Measurements from ENCODE around the gene APEX1. TPM values are rescaled to one million over a fixed set of nuclear protein-coding genes. Genes with fewer than 3 reads are reported as not detected.
"Not testable (repeated sequence)": the region's sequence is repeated elsewhere in the genome, so short reads cannot be mapped to it uniquely, and the experiment has no call there.

APEX1 gene
- total RNA-seq, 1 donor from 2014 or later, result 129 TPM

DNA sequence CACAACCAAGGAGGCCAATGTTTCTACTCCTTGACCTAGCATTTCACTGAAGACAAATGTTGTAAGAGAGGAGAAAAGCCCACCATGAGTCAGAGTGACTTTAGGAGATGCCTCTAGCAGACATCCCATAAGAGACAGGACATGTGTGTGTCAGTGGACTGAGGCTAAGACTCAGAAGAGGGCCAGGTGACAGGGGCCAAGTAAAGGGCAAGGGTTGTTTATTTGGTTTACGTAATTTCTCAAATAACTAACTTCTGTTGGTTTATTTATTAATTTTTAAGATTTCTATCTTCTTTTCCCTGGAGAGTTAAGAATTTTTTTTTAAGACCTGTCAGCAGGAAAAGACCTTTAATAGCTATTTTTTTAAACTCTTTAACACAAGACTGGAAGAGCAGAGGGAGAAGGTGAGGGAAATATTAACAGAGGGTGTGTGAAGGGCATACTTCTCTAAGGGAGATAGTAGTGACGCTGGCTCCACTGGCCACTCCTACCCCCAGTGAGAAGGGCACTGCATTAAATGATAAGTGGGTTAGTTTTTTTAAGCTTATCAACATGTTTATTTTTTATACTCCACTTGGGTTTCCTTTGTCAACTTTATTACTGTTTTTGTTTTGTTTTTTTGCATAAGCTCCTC lies 17.6 kb downstream of the APEX1 start:
- DNase-seq (ENCODE audit: low spot score), result peak; percentile 29

DNA sequence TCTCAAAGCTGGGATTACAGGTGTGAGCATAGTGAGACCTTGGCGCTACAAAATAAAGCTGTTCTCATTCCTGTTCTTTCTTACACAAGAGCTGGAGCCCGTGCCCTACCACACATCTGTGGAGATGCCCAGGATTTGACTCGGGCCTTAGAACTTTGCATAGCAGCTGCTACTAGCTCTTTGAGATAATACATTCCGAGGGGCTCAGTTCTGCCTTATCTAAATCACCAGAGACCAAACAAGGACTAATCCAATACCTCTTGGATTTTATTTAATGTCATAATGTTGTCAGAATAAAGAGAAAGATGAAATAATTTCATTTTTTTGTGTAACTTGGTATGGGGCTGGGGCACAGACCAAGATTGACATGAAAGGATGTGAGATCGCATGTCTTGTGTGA lies 21.8 kb downstream of the APEX1 start:
- no peak for DNase-seq (ENCODE audit: low spot score)

DNA sequence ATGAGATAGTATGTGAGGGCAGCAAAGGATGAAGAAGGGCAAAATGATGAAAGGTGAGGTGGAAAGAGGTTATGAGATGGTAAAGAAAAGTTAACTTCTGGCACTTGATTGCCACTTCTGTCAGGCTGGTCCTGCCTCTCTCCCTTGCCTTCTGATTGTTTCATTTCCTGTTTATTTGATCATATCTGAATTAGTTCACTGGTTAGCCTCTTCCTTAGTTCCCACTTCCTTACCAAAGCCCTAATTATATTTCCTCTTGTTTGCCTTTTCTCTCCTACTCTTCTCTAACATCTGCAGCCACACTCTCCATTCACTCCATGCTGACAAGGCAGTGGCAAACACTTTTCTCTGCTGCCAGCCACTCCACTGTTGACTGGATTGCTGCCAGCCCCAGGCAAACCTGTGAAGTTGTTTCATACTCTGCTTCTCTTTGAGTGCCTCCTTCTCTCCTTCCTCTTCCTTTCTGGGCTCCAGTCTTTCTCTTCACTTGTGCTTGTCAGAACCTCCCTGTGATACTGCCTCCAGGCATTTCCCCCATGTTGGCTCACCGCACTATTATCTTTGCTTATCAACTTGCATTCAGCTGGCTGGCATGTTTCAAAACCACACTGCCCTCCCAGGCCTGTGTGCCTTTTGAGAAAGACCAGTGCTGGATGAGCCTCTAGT lies 22.3 kb downstream of the APEX1 start:
- no peak for DNase-seq (ENCODE audit: low spot score)

DNA sequence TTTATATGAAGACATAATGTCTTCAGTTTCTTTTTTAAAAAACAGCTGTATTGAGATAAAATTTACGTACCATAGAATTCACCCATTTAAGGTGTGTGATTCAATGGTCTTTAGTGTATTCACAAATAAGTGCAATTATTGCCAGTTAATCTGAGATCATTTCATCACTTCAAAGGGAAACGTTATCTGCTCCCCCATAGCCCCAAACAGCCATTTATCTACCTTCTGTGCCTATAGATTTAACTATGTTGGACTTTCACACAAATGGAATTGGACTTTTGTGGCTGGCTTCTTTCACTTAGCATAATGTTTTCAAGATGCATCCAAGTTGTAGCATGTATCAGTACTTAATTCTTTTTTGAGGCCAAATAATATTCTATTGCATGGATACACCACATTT lies 23.9 kb downstream of the APEX1 start:
- no peak for DNase-seq (ENCODE audit: low spot score)

DNA sequence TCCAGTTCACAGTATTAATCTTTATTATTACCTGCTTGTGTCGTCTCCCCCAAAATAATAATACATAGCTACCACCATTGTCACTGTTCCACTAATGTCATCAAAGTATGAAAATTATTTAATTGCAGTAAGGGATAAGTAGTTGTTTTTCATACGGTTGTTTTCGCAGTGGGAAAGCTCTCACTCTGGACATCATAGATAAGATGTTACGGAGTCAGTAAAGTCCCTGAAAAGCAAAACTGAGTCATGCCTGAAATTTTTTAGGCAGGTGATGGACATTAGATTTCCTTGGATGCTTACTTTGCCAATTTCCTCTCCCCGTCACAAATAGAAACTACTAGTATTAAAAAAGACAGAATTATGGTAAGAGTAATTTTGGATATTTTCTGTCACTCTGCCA lies 27.4 kb downstream of the APEX1 start:
- no peak for DNase-seq (ENCODE audit: low spot score)

DNA sequence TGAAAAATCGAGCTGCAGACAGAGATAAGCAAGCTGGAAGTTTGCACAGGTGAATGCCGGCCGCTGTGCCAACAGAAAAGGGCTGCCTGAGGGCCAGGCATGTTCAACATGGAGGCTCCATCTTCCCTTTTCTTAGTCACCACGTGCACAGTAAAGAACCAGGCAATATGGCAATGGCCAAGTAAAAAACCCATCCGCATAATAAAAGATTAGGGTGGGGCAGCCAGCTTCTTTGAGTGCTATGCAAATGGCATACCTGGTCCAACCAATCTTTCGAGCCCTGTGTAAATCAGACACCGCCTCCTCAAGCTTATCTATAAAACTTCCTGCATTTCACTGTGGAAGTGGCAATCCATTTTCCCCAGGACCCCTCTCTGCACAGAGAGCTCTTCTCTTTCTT lies 30.9 kb downstream of the APEX1 start:
- DNase-seq (ENCODE audit: low spot score), result no peak

DNA sequence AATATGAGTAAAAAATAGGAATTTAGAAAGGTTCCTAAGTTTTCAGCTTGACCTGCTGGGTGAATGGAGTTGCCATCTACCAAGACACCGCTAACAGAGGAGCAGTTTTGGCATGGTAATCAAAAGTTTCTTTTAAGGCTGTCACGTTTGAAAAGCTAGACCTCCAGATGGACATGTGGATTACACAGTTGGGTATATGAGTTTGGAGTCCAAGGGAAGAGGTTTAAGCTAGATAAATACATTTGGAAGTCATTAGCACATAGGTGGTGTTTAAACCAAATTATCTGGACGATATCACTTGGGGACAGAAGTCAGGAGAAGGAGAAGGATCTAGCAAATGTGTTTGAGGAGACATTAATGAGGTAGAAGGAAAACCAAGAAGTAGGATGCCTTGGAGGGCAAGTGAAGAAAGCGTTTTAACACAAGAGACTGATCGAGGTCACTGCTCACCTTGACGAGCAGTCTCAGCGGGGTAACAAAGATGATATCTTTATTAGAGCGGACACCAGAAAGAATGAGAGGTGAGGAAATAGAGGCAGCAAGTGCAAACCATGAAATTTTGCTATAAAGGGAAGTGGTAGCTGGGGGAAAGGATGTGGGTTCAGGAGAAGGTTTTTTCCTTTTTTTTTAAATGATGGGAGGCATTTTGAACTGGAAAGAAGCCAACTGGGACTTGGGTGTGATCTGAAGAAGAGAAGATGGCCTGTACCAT lies 31.8 kb downstream of the APEX1 start:
- no peak for DNase-seq (ENCODE audit: low spot score)

DNA sequence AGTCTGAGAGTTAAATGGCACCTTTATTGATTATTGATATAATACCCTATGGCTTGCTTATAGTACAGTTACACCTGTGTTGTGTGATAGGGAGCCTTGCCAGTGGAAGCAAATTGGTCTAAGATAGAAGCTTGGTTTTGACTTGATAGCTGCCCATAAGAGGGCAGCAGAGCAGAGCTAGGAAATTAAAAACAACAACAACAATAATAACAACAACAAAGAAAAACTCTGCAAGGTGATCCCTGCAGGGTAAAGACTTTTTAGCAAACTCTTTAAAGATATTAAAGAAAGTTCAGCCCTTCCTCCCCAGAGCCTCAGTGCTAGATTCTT lies 32.3 kb downstream of the APEX1 start:
- no peak for DNase-seq (ENCODE audit: low spot score)

DNA sequence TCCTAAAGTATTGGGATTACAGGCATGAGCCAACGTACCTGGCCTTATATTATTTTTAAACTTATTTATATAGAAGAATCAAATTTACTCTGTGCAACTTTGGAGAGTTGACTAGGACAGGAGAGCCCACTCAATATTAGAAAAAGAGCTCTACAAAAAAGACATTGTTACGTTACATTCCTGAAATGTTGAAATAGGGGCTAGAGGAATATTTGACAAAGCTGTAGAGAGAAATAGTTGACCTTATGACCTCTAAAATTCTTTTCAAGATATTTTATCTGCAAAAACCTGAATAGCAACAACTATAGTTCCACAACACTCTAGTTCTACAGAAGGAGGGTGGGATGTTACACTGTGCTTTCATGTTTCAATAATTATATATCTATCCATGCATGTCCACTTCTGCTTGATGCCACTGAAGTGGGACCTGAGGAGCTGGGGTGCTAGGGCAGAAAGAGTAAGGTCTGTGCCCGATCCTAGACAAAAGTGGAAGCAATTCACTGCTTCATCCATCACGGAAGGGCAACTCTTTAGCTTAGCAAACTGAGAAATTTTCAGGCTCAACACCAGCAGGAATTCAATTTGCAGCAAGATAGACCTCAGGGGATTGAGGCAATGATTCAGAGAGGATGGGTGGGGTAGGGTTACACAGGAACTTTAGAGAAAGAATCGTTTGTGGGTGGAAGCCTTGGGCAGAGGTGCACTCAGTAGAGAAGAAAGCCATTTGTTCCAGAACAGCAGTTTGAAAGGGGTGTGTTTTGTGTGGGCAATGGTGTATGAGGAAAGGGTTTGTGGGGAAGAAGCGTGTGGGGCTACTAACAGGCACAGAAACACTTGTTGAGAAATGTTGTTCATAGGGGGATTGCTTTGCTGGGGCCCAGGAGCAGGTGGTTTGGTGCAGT lies 34.3 kb downstream of the APEX1 start:
- DNase-seq (ENCODE audit: low spot score), result no peak

DNA sequence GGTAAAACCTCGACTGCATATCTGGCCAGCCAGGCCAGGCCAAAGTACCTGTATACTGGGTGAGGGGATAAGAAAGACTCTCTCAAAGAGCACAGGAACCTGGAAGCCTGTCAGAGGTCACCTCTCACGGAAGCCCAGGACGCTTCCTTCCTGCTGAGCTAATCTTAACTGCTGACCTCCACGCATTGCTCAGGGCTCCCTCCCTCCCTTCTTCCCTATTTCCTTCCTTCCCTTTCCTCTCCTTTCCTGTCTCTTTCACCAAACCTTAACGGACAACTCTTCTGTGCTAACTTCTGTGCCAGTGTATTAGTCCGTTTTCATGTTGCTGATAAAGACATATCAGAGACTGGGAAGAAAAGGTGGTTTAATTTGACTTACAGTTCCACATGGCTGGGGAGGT lies 35.5 kb downstream of the APEX1 start:
- no peak for DNase-seq (ENCODE audit: low spot score)

DNA sequence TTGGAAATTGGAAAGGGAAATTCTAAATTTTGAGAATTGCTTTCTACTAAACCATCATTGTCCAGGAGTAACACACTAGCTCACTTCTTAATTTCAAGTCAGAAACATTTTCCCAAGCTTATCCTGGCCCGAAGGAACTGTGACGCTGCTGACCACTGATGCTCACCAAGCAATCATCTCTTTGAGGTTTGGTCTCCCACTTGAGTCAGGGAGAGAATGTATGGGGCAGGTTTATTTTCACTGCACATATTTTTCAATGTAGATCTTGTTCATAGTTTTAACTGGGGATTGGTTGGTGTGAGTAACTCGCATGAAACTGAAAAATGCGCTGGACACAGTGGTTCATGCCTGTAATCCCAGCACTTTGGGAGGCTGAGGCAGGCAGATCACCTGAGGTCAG lies 37.5 kb downstream of the APEX1 start:
- DNase-seq (ENCODE audit: low spot score), result no peak

DNA sequence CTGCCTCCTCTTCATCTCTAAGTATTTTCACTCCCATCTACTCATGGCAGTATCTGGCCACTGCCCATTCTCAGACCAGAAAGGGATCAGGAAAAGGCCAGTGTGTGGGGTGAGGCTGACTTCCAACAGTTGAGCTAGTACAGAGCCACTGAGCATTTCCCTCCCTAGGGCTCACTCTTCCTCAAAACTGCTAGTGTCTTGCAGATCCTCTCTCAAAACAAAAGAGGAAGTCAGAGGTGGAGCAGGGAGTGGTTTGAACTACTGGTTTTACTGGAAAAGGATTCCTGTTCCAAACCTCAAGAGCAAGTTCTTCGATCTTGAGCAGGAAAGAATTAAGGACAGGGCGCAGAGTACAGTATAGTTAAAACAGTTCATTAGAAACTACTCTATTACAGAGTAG lies 38.6 kb downstream of the APEX1 start:
- DNase-seq (ENCODE audit: low spot score), result no peak

DNA sequence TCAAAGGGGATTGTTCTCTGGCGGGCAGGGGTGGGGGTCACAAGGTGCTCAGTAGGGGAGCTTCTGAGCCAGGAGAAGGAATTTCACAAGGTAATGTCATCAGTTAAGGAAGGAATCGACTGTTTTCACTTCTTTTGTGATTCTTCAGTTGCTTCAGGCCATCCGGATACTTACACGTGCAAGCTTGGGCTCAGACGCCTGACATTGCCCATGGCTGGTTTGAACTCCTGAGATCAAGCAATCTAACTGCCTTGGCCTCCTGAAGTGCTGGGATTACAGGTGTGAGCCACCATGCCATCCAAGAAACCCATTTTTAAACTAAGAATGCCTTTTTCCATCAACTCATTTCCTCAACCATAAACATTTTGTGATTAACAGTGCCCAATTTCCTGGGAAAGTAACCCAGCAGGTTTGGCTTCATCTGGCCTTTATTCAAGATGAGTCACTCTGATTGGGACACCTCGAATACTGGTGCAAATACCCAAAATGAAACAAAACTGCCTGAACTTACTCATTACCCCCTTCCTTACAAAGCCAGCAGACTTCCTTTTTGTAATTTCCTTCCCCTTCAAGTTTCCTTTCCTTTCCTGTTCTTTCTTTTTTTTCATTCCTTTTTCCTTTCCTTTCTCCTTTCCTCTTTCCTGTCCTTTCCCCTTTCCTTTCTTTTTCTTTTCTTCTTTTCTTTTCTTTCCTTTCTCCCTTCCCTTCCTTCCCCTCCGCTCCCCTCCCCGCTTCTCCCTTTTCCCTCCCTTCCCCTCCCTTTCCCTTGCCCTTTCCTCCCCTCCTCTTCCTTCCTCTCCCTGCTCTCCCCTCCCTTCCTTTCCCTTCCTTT lies 40.1 kb downstream of the APEX1 start:
- no peak for DNase-seq (ENCODE audit: low spot score)

DNA sequence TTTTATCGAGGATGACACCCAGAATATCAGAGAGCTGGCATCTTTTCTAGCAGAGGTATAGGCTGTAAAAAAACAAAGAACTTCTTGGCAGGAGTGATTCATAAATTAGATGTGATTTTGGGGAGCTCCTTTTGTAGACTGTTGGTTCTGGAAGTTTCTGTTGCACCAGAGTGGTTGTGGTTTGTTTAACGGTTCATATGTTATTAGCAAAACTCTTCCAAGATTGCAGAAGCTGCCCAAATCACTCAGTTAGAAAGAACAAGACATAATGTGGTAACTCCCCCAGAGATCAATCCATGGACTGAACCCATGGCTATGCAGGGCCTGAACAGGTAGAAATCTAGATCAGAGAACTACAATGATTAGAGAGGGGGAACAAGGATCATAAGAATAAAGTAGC lies 43.6 kb downstream of the APEX1 start:
- DNase-seq (ENCODE audit: low spot score), result no peak

DNA sequence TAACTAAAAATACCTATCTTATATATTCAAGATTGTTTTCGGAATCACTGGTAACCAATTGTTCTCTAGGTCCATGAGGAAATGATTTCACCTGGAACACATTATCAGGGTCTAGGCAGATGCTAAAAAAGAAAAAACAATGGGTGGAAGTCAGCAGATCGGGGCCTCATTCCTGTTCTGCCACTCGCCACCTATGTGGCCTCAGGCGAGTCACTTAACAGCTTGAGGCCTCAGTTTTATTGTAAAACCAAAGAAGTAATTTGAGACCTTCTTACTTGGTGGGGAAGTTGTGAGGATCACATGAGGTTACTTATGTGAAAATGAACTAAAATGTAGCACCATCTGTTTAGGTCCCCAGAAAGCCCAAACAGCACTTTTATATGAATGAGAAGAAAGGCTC lies 44.1 kb downstream of the APEX1 start:
- DNase-seq (ENCODE audit: low spot score), result no peak

DNA sequence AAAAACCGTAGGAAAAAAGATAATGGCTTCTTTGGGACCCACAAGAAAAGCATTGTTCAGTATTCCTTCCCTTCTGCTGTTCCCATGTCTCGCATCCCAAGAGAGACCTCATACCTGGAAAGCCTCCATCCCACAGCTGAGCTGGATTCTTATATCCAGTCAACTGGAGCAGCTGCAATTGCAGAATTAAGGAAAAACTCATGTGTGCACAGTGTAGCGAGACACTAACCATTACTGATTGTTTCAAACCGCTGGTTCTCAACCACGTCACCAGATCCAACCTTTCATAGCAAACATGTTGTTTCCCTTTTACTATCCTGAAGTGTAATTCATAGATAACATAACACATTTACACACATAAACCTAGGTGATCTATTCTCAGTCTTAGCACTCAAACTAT lies 44.9 kb downstream of the APEX1 start:
- no peak for DNase-seq (ENCODE audit: low spot score)

DNA sequence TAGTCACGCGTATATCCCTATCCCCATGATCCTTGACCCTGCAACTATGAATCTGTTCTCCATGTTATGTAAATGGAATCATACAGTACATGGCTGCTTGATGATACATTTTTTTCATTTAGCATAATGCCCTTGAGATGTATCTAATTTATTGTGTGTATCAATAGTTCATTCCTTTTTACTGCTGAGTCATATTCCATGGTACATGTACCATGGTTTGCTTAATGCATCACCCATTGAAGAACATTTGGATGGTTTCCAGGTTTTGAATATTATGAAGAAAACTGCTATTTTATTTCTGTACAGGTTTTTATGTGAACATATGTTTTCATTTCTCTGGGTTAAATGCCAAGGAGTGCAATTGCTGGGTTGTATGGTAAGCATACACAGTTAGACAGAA lies 46.3 kb downstream of the APEX1 start:
- DNase-seq (ENCODE audit: low spot score), result no peak

DNA sequence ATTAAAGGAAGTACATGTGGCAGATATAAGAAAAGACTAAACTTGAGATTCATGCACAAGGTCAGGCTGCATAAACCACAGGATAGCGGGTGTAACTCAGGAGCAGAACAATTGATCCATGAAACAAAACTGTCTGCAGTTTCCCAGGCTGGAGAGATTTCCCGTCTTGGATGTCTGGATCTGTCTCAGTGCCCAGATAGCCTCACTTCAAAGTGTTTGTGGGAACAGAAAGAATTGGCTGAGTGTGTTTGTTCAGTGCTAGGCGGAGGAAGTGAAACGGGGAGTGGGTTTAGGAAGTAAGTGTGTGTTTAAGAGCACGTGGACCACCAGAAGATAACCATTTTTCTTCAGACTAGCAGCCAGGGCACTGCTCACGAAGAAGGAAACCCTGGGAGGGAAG lies 48.9 kb downstream of the APEX1 start:
- no peak for DNase-seq (ENCODE audit: low spot score)

DNA sequence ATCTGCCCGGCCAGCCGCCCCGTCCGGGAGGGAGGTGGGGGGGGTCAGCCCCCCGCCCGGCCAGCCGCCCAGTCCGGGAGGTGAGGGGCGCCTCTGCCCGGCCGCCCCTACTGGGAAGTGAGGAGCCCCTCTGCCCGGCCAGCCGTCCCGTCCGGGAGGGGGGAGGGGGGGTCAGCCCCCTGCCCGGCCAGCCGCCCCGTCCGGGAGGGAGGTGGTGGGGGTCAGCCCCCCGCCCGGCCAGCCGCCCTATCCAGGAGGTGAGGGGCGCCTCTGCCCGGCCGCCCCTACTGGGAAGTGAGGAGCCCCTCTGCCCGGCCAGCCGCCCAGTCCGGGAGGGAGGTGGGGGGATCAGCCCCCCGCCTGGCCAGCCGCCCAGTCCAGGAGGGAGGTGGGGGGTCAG lies 51.2 kb downstream of the APEX1 start:
- not testable (repeated sequence) for DNase-seq (ENCODE audit: low spot score)

DNA sequence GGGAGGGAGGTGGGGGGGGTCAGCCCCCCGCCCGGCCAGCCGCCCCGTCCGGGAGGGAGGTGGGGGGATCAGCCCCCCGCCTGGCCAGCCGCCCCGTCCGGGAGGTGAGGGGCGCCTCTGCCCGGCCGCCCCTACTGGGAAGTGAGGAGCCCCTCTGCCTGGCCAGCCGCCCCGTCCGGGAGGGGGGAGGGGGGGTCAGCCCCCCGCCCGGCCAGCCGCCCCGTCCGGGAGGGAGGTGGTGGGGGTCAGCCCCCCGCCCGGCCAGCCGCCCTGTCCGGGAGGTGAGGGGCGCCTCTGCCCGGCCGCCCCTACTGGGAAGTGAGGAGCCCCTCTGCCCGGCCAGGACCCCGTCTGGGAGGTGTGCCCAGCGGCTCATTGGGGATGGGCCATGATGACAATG lies 51.7 kb downstream of the APEX1 start:
- not testable (repeated sequence) for DNase-seq (ENCODE audit: low spot score)

Data from mucosa of gallbladder (tissue), 1 donor.